Endometrial microvascular endothelial cells (primary cell): ENCODE measurements around the gene C1QTNF5. TPM values are rescaled to one million over a fixed set of nuclear protein-coding genes. Genes with fewer than 3 reads are reported as not detected.

Experiments
- in situ Hi-C: cut with HindIII; loops from 2 replicates; pipeline ENCODE4 v1.10.0; 2017; ENCODE audit warnings: low sequenced_read_pairs, low pct_unique_long_range_greater_than_20kb; ENCODE audit errors: inconsistent ontology term
- total RNA-seq: library from RNA; depleted of rRNA; stranded (reverse); fragments of >200 nt; gene quantifications from one replicate; pipeline ENCODE4 v1.2.3, GENCODE V29; 2015; ENCODE audit errors: inconsistent ontology term

The C1QTNF5 gene
- total RNA-seq, 1 donor from 2014 or later, result 115 TPM

- in situ Hi-C loops, result no loop called here
These were observed 21.4 kb upstream of the C1QTNF5 start for GRCh38 chr11:119361941-119362725.

GRCh38 chr11:119361056-119361787 is 20.5 kb upstream of the C1QTNF5 start:
- in situ Hi-C loops, result no loop called here

- in situ Hi-C loops, result no loop called here
These were observed 18.9 kb upstream of the C1QTNF5 start for GRCh38 chr11:119359365-119360214.

GRCh38 chr11:119357074-119357473 is 16.4 kb upstream of the C1QTNF5 start:
- in situ Hi-C loops, result no loop called here

- in situ Hi-C loops, result no loop called here
These were observed 15.8 kb upstream of the C1QTNF5 start for GRCh38 chr11:119356349-119357031.

- in situ Hi-C loops, result no loop called here
These were observed 14.6 kb upstream of the C1QTNF5 start for GRCh38 chr11:119355091-119355843.

- in situ Hi-C loops, result no loop called here
These were observed 12.2 kb upstream of the C1QTNF5 start for GRCh38 chr11:119352857-119353260.

- in situ Hi-C loops, result no loop called here
These were observed 10.5 kb upstream of the C1QTNF5 start for GRCh38 chr11:119351232-119351631.

GRCh38 chr11:119350302-119350701 is 9.6 kb upstream of the C1QTNF5 start:
- in situ Hi-C loops, result no loop called here

- in situ Hi-C loops, result no loop called here
These were observed 7.4 kb upstream of the C1QTNF5 start for GRCh38 chr11:119347940-119348605.

GRCh38 chr11:119347242-119347641 is 6.6 kb upstream of the C1QTNF5 start:
- in situ Hi-C loops, result no loop called here

- in situ Hi-C loops, result no loop called here
These were observed 5.9 kb upstream of the C1QTNF5 start, which contains the start of gene MFRP for GRCh38 chr11:119346605-119347004. Gene MFRP (minus strand): TSS chr11:119346705. CDS start chr11:119346513, 192 bp downstream.

- in situ Hi-C loops, result no loop called here
These were observed 5.0 kb upstream of the C1QTNF5 start for GRCh38 chr11:119345685-119346084.

GRCh38 chr11:119344291-119345010 is 3.8 kb upstream of the C1QTNF5 start:
- in situ Hi-C loops, result no loop called here

- in situ Hi-C loops, result no loop called here
These were observed 3.0 kb upstream of the C1QTNF5 start for GRCh38 chr11:119343726-119344125.

- in situ Hi-C loops, result no loop called here
These were observed 1.9 kb upstream of the C1QTNF5 start for GRCh38 chr11:119342362-119343130.

GRCh38 chr11:119342023-119342300 is 1.3 kb upstream of the C1QTNF5 start:
- in situ Hi-C loops, result no loop called here
